K562 (cell line): ENCODE data around the gene XPNPEP1. TPM values are rescaled to one million over a fixed set of nuclear protein-coding genes. Genes with fewer than 3 reads are reported as not detected.

ENCODE experiments used
- ATAC-seq: fragments of 200-7000 bp; cut with Tn5 transposase; 3 replicates; pipeline ENCODE4 v1.9.1; 2020; ENCODE audit warnings: moderate library complexity
- BruUV-seq: library from RNA; stranded (reverse); fragments of 400-500 nt; replicated peaks from 2 replicates; lab custom pipeline; 2021; lab: Mats Ljungman, UMichigan
- CTCF ChIA-PET: fragments of 300-600 bp; formaldehyde crosslinking; extraction: SDS; loops from one replicate; lab custom pipeline; 2021; ENCODE audit warnings: low intra/inter-chr PET ratio; lab: Yijun Ruan, JAX
- POLR2A ChIA-PET: fragments of 300-600, 350-650 bp; sonication (Branson Sonifier 250); formaldehyde crosslinking; extraction: SDS; loops from one replicate; lab custom pipeline; 2021; ENCODE audit warnings: antibody characterized with exemption, inconsistent platforms; lab: Yijun Ruan, JAX
- DNase-seq, 4 experiments: peaks; one replicate each; pipeline versions ENCODE4 v3.0.0 to v3.0.0-alpha.2; 2011 to 2018; ENCODE audit warnings: low spot score in 3 of 4, mixed read lengths in 3 of 4; ENCODE audit errors: extremely low read depth in 1 of 4
- FAIRE-seq: peaks from 2 replicates; lab custom pipeline; 2011; peaks lifted over from hg19 to GRCh38; lab: Jason Lieb, UNC
- H2AFZ ChIP-seq: 2 replicates; pipeline ENCODE4 v1.6.0; 2011; ENCODE audit warnings: low read depth, low read length, control low read depth, inconsistent platforms
- H3K27ac ChIP-seq: fragments of 200-600 bp; 3 replicates; pipeline ENCODE4 v1.8.0; 2011; ENCODE audit warnings: low read depth, mild to moderate bottlenecking, control low read depth, inconsistent platforms, low read length, moderate library complexity, mixed read lengths; ENCODE audit errors: extremely low read depth
- H3K27me3 ChIP-seq, 2 experiments: fragments of 300-600 bp in 1 of 2; 2 replicates in 1 of 2; 3 replicates in 1 of 2; pipeline versions ENCODE4 v1.6.0 to v1.8.0; 2011; ENCODE audit warnings: inconsistent platforms in 2 of 2, low read length in 2 of 2, mild to moderate bottlenecking in 1 of 2, mixed read lengths in 1 of 2, moderate library complexity in 1 of 2; ENCODE audit not compliant: control insufficient read depth in 2 of 2, insufficient read depth in 2 of 2
- H3K36me3 ChIP-seq: fragments of 300-600 bp; 3 replicates; pipeline ENCODE4 v1.8.0; 2011; ENCODE audit warnings: mild to moderate bottlenecking, low read length, inconsistent platforms; ENCODE audit not compliant: control insufficient read depth, insufficient read depth
- H3K4me1 ChIP-seq, 2 experiments: fragments of 200-600 bp in 1 of 2; replicated peaks in 1 of 2; 2 replicates in 1 of 2; 3 replicates in 1 of 2; pipeline versions ENCODE4 v1.5.1 to v1.8.0; 2011; ENCODE audit warnings: inconsistent platforms in 2 of 2, low read length in 2 of 2, mild to moderate bottlenecking in 1 of 2, mixed read lengths in 1 of 2, moderate library complexity in 1 of 2; ENCODE audit not compliant: control insufficient read depth in 2 of 2, insufficient read depth in 2 of 2
- H3K4me2 ChIP-seq: 2 replicates; pipeline ENCODE4 v1.6.1; 2011; ENCODE audit warnings: low read length, control low read depth, inconsistent platforms, mixed read lengths; ENCODE audit not compliant: insufficient read depth
- H3K4me3 ChIP-seq: fragments of 200-600 bp; sonication (generic), shearing (Covaris generic); 2 replicates; pipeline ENCODE4 v1.5.1; 2016; ENCODE audit warnings: control low read depth, inconsistent platforms
- H3K79me2 ChIP-seq: fragments of 200-600 bp; 3 replicates; pipeline ENCODE4 v1.8.0; 2011; ENCODE audit warnings: low read length, inconsistent platforms; ENCODE audit not compliant: control insufficient read depth, insufficient read depth
- H3K9ac ChIP-seq, 2 experiments: 2 replicates each; pipeline versions ENCODE4 v1.6.0 to v1.6.1; 2011; ENCODE audit warnings: low read depth in 2 of 2, low read length in 2 of 2, control low read depth in 1 of 2, inconsistent platforms in 1 of 2, mild to moderate bottlenecking in 1 of 2, mixed read lengths in 1 of 2; ENCODE audit not compliant: insufficient read depth in 1 of 2
- H3K9me1 ChIP-seq: one replicate; pipeline ENCODE4 v1.6.0; 2011; ENCODE audit warnings: inconsistent platforms, mild to moderate bottlenecking, low read length, moderate library complexity; ENCODE audit not compliant: control insufficient read depth, insufficient read depth
- H3K9me3 ChIP-seq: replicated peaks from 2 replicates; pipeline ENCODE4 v1.5.1; 2011; ENCODE audit warnings: low read depth, low read length, inconsistent platforms; ENCODE audit not compliant: control insufficient read depth, insufficient read depth
- H4K20me1 ChIP-seq: replicated peaks from 2 replicates; pipeline ENCODE4 v1.6.1; 2011; ENCODE audit warnings: low read length, inconsistent platforms, mixed read lengths; ENCODE audit not compliant: control insufficient read depth, insufficient read depth
- DMBX1 ChIP-seq: fragments of 250-450 bp; sonication (Bioruptor Pico); IDR thresholded peaks from 2 replicates; pipeline ENCODE4 v1.8.0; 2022; ENCODE audit warnings: inconsistent platforms, mild to moderate bottlenecking, moderate library complexity, borderline replicate concordance
- ERF ChIP-seq: fragments of 450-650 bp; formaldehyde crosslinking; IDR thresholded peaks from 2 replicates; pipeline ENCODE4 v1.4.0; 2020; ENCODE audit warnings: mild to moderate bottlenecking, mixed read lengths
- KLF1 ChIP-seq: fragments of 450-650 bp; IDR thresholded peaks from 2 replicates; pipeline ENCODE4 v1.6.1; 2016; ENCODE audit warnings: missing genetic modification characterization, missing compliant biosample characterization
- PPARD ChIP-seq: fragments of 250-450 bp; sonication (Bioruptor Pico); IDR thresholded peaks from 2 replicates; pipeline ENCODE4 v1.8.0; 2022; ENCODE audit warnings: inconsistent platforms, mild to moderate bottlenecking, moderate library complexity
- RB1 ChIP-seq: fragments of 450-650 bp; IDR thresholded peaks from 2 replicates; pipeline ENCODE4 v1.6.1; 2017; ENCODE audit warnings: low read depth, mild to moderate bottlenecking
- RHOXF2B ChIP-seq: fragments of 250-450 bp; sonication (Bioruptor Pico); conservative IDR thresholded peaks from 2 replicates; pipeline ENCODE4 v1.5.1; 2021
- SOX6 ChIP-seq: fragments of 450-650 bp; IDR thresholded peaks from 2 replicates; pipeline ENCODE4 v1.6.1; 2014; ENCODE audit warnings: mild to moderate bottlenecking
- TAF7 ChIP-seq: fragments of 450-650 bp; IDR thresholded peaks from 2 replicates; pipeline ENCODE4 v1.6.1; 2016; ENCODE audit warnings: missing genetic modification characterization, missing compliant biosample characterization
- ZNF212 ChIP-seq: fragments of 450-650 bp; formaldehyde crosslinking; IDR thresholded peaks from 2 replicates; pipeline ENCODE4 v1.4.0; 2020; ENCODE audit warnings: mild to moderate bottlenecking
- ZNF830 ChIP-seq: fragments of 250-450 bp; sonication (Bioruptor Pico); IDR thresholded peaks from 2 replicates; pipeline ENCODE4 v1.5.0; 2021; ENCODE audit warnings: mild to moderate bottlenecking
- WGBS: fragments of 100-300 bp; shearing (Covaris generic); methylation state at CpG from one replicate; pipeline ENCODE4 v1.1.6; 2016; ENCODE audit warnings: low coverage, mixed read lengths; ENCODE audit not compliant: insufficient coverage; ENCODE audit errors: missing lambda C conversion rate; 5-methylcytosine and 5-hydroxymethylcytosine counted together
- in situ Hi-C: fragments of 300-500 bp; cut with MboI; formaldehyde crosslinking; loops from 4 replicates; pipeline ENCODE4 v1.15.0; 2018; ENCODE audit warnings: inconsistent platforms, mixed read lengths
- intact Hi-C: fragments of 100-400 bp; cut with micrococcal nuclease; formaldehyde crosslinking; loops from 2 replicates; pipeline ENCODE4 v1.14.2; 2022
- polyA plus RNA-seq, 8 experiments: library from polyadenylated mRNA; depleted of rRNA in 4 of 8; stranded (reverse) in 5 of 8; unstranded in 3 of 8; fragments of >200 nt; fragmentation: Nextera tagmentation in 2 of 8; fragmentation: Illumina TruSeq in 1 of 8; extraction: Ambion mirVana in 2 of 8; extraction: Trizol in 1 of 8; gene quantifications; 2 replicates each; pipeline versions ENCODE4 v1.2.1 to v1.2.3, GENCODE V29; 2011 to 2014; ENCODE audit warnings: inconsistent platforms in 1 of 8, missing spikeins in 1 of 8
- total RNA-seq, 7 experiments: library from RNA; depleted of rRNA in 6 of 7; stranded (reverse); fragments of >200 nt in 6 of 7; fragmentation: Illumina TruSeq in 2 of 7; extraction: Trizol in 2 of 7; gene quantifications; 2 replicates each; pipeline versions ENCODE4 v1.2.1 to v1.2.3, GENCODE V29; 2011 to 2021; ENCODE audit warnings: low replicate concordance in 1 of 7

XPNPEP1 gene
- total and polyA plus RNA-seq, 9 of the 15 experiments (the other 6 are each of a cell fraction or from before 2014, with no cell fraction given), result 24.2 to 93.5 (median 40.1) TPM

GRCh38 chr10:109972372-109973001, 49.2 kb upstream of the XPNPEP1 start:
- Histone ChIP-seq H3K9ac (no peak overlapping the region), H3K9me1 (no peaks in the 10 kb centered on the region), H3K4me1 (peaks cover 0 to under 1% of the 10 kb centered on the region in 2 experiments; a peak in 2 of 5 replicates), H3K27me3 (no peaks in the 10 kb centered on the region), H3K36me3 (no peaks in the 10 kb centered on the region), H2AFZ (no peak overlapping the region), H3K9me3 (no peaks in the 10 kb centered on the region), H3K4me3 (no peak overlapping the region), H3K4me2 (no peak overlapping the region), H3K79me2 (no peaks in the 10 kb centered on the region), H4K20me1 (no peaks in the 10 kb centered on the region), H3K27ac (no peak overlapping the region)
- WGBS, result 47% methylated on average over 2 of the region's 2 CpGs
- in situ Hi-C loops (no loop called here), intact Hi-C loops (no loop called here)
- ATAC-seq (no peak), FAIRE-seq (no peak), DNase-seq (no peak)
- POLR2A ChIA-PET, result no interaction called here
- TF ChIP-seq TAF7, result no peak
- TF ChIP-seq DMBX1, result no peak
- no peak for TF ChIP-seq KLF1
- no peak for TF ChIP-seq ZNF212 (CRISPR knock-in tag)
- no peak for TF ChIP-seq ERF
- TF ChIP-seq RHOXF2B (CRISPR knock-in tag), result no peak
- TF ChIP-seq PPARD (CRISPR knock-in tag), result no peak
- TF ChIP-seq ZNF830 (CRISPR knock-in tag), result no peak
- no peak for TF ChIP-seq SOX6
- TF ChIP-seq RB1, result no peak
- no TSS peak for BruUV-seq
- CTCF ChIA-PET, result no interaction called here
